DMS53 (cell line): Measurements from ENCODE around the gene SPESP1.

Experiments
- DNase-seq: peaks from one replicate; lab custom pipeline; 2025; lab: John Stamatoyannopoulos, UW

The SPESP1 gene

GRCh38 chr15:68991723-68992122, 61.4 kb downstream of the SPESP1 start:
- no peak for DNase-seq

- DNase-seq: no peak
These were observed 62.4 kb downstream of the SPESP1 start for GRCh38 chr15:68992696-68993095.

- DNase-seq: no peak
These were observed 63.0 kb downstream of the SPESP1 start for GRCh38 chr15:68993276-68993675.

GRCh38 chr15:68994149-68994548, 63.8 kb downstream of the SPESP1 start:
- DNase-seq: no peak

- no peak for DNase-seq
These were observed 64.8 kb downstream of the SPESP1 start for GRCh38 chr15:68994981-68995761.
